ENCODE results near the gene PCDHA9.

- no peak for TF ChIP-seq CTCF (IDR thresholded peaks at IDR 0.05)
- no peak for TF ChIP-seq POLR2A (IDR thresholded peaks at IDR 0.05)
Observed at GRCh38 chr5:140821375-140822280, 26.6 kb upstream of the PCDHA9 start, which contains the start of gene PCDHA5.

All from prostate gland (tissue), 2 donors.